Ishikawa (cell line): ENCODE results near the gene TGFBRAP1.

Experiments used
- CEBPB ChIP-seq: IDR thresholded peaks from 2 replicates; pipeline ENCODE4 v1.6.1; 2012
- CREB1 ChIP-seq: IDR thresholded peaks from 2 replicates; pipeline ENCODE4 v1.6.1; 2012; ENCODE audit warnings: low read depth
- EGR1 ChIP-seq: IDR thresholded peaks from 2 replicates; pipeline ENCODE4 v1.6.1; 2012
- EP300 ChIP-seq: IDR thresholded peaks from 2 replicates; pipeline ENCODE4 v1.6.1; 2012; ENCODE audit warnings: borderline replicate concordance
- FOXM1 ChIP-seq: IDR thresholded peaks from 2 replicates; pipeline ENCODE4 v1.6.1; 2012; ENCODE audit warnings: low read depth, borderline replicate concordance
- NFIC ChIP-seq: IDR thresholded peaks from 2 replicates; pipeline ENCODE4 v1.6.1; 2012
- RAD21 ChIP-seq: IDR thresholded peaks from 2 replicates; pipeline ENCODE4 v1.6.1; 2012; ENCODE audit warnings: low read depth
- TAF1 ChIP-seq: IDR thresholded peaks from 2 replicates; pipeline ENCODE4 v1.6.1; 2012; ENCODE audit warnings: low read depth, mild to moderate bottlenecking
- TCF12 ChIP-seq: IDR thresholded peaks from 2 replicates; pipeline ENCODE4 v1.6.1; 2012; ENCODE audit warnings: low read depth
- TEAD4 ChIP-seq: IDR thresholded peaks from 2 replicates; pipeline ENCODE4 v1.6.1; 2012
- YY1 ChIP-seq: IDR thresholded peaks from 2 replicates; pipeline ENCODE4 v1.6.1; 2012; ENCODE audit warnings: low read depth
- ZBTB7A ChIP-seq: IDR thresholded peaks from 2 replicates; pipeline ENCODE4 v1.6.1; 2012; ENCODE audit warnings: low read depth
- TF ChIP-seq, protein P1 (sequence below): IDR thresholded peaks from 2 replicates; pipeline ENCODE4 v1.6.1; 2012
- TF ChIP-seq, protein P2 (sequence below): IDR thresholded peaks from 2 replicates; pipeline ENCODE4 v1.6.1; 2012
- TF ChIP-seq, protein P3 (sequence below): IDR thresholded peaks from 2 replicates; pipeline ENCODE4 v1.6.1; 2012; ENCODE audit warnings: low read depth, mild to moderate bottlenecking

Gene TGFBRAP1

DNA sequence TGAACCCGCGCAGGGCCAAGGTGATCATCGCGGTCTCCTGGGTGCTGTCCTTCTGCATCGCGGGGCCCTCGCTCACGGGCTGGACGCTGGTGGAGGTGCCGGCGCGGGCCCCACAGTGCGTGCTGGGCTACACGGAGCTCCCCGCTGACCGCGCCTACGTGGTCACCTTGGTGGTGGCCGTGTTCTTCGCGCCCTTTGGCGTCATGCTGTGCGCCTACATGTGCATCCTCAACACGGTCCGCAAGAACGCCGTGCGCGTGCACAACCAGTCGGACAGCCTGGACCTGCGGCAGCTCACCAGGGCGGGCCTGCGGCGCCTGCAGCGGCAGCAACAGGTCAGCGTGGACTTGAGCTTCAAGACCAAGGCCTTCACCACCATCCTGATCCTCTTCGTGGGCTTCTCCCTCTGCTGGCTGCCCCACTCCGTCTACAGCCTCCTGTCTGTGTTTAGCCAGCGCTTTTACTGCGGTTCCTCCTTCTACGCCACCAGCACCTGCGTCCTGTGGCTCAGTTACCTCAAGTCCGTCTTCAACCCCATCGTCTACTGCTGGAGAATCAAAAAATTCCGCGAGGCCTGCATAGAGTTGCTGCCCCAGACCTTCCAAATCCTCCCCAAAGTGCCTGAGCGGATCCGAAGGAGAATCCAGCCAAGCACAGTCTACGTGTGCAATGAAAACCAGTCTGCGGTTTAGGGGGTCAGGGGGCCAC lies 87.1 kb downstream of the TGFBRAP1 start:
- no peak for TF ChIP-seq EGR1
- no peak for TF ChIP-seq TEAD4
- TF ChIP-seq, protein P1, sequence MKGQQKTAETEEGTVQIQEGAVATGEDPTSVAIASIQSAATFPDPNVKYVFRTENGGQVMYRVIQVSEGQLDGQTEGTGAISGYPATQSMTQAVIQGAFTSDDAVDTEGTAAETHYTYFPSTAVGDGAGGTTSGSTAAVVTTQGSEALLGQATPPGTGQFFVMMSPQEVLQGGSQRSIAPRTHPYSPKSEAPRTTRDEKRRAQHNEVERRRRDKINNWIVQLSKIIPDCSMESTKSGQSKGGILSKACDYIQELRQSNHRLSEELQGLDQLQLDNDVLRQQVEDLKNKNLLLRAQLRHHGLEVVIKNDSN, result no peak
- TF ChIP-seq, protein P2, sequence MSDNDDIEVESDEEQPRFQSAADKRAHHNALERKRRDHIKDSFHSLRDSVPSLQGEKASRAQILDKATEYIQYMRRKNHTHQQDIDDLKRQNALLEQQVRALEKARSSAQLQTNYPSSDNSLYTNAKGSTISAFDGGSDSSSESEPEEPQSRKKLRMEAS, result no peak
- no peak for TF ChIP-seq ZBTB7A
- TF ChIP-seq RAD21, result no peak
- no peak for TF ChIP-seq TAF1
- no peak for TF ChIP-seq CEBPB
- no peak for TF ChIP-seq TCF12
- no peak for TF ChIP-seq CREB1
- TF ChIP-seq NFIC, result no peak
- no peak for TF ChIP-seq EP300
- TF ChIP-seq, protein P3, sequence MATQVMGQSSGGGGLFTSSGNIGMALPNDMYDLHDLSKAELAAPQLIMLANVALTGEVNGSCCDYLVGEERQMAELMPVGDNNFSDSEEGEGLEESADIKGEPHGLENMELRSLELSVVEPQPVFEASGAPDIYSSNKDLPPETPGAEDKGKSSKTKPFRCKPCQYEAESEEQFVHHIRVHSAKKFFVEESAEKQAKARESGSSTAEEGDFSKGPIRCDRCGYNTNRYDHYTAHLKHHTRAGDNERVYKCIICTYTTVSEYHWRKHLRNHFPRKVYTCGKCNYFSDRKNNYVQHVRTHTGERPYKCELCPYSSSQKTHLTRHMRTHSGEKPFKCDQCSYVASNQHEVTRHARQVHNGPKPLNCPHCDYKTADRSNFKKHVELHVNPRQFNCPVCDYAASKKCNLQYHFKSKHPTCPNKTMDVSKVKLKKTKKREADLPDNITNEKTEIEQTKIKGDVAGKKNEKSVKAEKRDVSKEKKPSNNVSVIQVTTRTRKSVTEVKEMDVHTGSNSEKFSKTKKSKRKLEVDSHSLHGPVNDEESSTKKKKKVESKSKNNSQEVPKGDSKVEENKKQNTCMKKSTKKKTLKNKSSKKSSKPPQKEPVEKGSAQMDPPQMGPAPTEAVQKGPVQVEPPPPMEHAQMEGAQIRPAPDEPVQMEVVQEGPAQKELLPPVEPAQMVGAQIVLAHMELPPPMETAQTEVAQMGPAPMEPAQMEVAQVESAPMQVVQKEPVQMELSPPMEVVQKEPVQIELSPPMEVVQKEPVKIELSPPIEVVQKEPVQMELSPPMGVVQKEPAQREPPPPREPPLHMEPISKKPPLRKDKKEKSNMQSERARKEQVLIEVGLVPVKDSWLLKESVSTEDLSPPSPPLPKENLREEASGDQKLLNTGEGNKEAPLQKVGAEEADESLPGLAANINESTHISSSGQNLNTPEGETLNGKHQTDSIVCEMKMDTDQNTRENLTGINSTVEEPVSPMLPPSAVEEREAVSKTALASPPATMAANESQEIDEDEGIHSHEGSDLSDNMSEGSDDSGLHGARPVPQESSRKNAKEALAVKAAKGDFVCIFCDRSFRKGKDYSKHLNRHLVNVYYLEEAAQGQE, result no peak

DNA sequence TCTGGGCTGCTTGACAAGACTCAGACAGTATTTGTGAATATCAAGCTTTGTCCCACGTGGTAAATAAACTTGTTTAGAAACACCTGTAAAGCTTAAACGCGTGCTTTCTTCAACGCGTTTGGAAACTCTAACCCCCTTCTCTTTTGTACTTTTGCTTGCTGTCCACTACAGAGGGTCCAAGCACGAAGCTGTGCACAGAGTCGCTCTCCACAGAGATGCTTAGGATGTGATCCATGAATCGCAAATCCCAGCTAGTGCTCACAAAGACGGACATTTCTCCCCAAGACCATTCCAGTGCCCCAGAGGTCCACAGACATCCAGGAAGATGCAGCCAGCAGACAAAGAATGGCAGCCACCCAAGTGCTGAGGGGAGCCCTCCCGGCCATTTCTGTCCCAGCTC lies 88.1 kb downstream of the TGFBRAP1 start, which contains the start of gene GPR45:
GPR45 (plus strand) TSS at position 301 of the 400 bp plus-strand sequence. CDS start 116 bp downstream, outside the sequence.
- no peak for TF ChIP-seq TAF1
- TF ChIP-seq YY1, result no peak
- no peak for TF ChIP-seq EGR1
- TF ChIP-seq RAD21, result no peak
- TF ChIP-seq NFIC, result no peak
- TF ChIP-seq FOXM1, result no peak
- TF ChIP-seq, protein P3, result no peak
- no peak for TF ChIP-seq CEBPB
- no peak for TF ChIP-seq TEAD4
- no peak for TF ChIP-seq EP300
- no peak for TF ChIP-seq CREB1
- TF ChIP-seq, protein P1, result no peak
- TF ChIP-seq ZBTB7A, result no peak
- TF ChIP-seq TCF12, result no peak

DNA sequence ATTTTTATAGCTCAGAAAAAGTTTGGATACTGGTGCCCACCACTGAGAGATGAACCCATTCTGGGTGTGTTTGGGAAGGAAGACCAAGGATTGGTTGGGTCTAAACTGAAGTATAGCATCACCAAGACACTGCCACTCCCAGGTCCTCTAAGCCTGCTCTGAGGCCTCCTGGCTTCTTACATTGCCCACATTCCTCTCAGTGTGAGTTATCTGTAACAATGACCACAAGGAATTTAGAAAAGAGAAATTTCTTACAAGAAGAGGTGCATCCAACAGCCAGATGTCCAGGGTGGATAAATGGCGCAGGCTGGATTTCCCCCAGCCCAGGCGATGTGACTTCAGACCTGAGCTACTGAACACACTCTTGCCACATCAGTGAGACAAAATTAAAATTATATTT lies 89.6 kb downstream of the TGFBRAP1 start:
- TF ChIP-seq TEAD4, result peak; percentile 30; the same call in 1 of the 2 replicates
- TF ChIP-seq NFIC, result no peak

DNA sequence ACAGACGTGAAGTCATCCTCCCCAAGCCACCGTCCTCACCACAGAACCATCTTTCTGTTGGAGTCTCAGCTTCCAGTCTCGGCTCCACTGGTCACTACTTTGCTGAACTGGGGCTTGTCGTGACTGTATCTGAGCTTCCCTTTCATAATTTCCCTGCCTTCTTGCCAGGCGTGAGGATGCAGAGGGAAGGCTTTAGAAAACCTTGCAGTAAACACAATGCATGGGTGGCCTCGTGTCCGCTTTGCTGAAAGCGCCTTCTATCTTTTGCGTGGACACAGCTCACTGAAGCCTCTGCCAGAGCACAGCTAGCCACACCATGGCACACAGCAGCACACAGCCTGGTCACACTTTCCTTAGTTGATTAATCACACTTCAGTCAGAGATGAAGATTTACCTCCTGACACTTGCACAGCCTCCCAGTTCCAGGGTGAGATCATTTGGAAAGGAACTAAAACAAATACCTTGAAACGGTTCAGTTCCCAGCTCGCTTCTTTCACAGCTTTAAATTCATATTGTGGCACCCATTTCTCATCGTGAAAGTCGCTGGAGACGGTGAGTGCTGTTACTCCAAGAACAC lies 90.8 kb downstream of the TGFBRAP1 start:
- no peak for TF ChIP-seq RAD21
- no peak for TF ChIP-seq TCF12
- no peak for TF ChIP-seq NFIC
- TF ChIP-seq ZBTB7A, result no peak
- TF ChIP-seq, protein P3, result no peak
- no peak for TF ChIP-seq YY1
- no peak for TF ChIP-seq TAF1
- TF ChIP-seq FOXM1, result no peak
- TF ChIP-seq, protein P1, result no peak
- TF ChIP-seq CREB1, result no peak
- TF ChIP-seq EGR1, result no peak
- no peak for TF ChIP-seq CEBPB
